Ovary (tissue), 3 donors: ENCODE results near the gene WASF2.

Source experiments
- POLR2A ChIP-seq: fragments of 450-650 bp; IDR thresholded peaks from one replicate; pipeline ENCODE4 v1.6.1; 2017; ENCODE audit warnings: antibody characterized with exemption, mild to moderate bottlenecking, moderate library complexity
- TF ChIP-seq, protein P1 (sequence below), 3 donors: fragments of 450-650 bp in 2 of 3; fragments of 200-600 bp in 1 of 3; IDR thresholded peaks; one replicate each; pipeline versions ENCODE4 v1.5.1 to v1.8.0; 2016 to 2022; ENCODE audit warnings: antibody characterized with exemption in 3 of 3, mild to moderate bottlenecking in 1 of 3
- donor health status: DM: no; HTN: no; CAD: no.

DNA sequence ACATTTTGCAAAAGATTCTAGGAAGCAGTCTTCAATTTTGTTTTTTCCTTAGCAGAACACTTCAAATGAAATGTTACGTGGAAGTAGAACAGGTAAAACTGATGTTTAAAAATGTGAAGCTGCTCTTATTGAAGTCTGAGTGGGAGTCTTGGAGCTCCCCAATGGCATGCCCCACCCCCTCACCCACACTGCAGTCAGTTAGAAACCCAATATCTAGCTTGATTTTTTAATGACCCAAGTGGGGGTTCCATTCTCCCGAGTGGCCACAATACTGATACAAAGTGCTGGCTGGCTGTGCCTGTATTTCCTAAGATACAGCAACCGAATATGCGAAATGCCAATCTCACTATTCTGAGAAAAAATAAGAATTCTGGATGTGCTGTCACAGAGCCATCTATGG is 66.3 kb downstream of the WASF2 start:
- TF ChIP-seq, protein P1, sequence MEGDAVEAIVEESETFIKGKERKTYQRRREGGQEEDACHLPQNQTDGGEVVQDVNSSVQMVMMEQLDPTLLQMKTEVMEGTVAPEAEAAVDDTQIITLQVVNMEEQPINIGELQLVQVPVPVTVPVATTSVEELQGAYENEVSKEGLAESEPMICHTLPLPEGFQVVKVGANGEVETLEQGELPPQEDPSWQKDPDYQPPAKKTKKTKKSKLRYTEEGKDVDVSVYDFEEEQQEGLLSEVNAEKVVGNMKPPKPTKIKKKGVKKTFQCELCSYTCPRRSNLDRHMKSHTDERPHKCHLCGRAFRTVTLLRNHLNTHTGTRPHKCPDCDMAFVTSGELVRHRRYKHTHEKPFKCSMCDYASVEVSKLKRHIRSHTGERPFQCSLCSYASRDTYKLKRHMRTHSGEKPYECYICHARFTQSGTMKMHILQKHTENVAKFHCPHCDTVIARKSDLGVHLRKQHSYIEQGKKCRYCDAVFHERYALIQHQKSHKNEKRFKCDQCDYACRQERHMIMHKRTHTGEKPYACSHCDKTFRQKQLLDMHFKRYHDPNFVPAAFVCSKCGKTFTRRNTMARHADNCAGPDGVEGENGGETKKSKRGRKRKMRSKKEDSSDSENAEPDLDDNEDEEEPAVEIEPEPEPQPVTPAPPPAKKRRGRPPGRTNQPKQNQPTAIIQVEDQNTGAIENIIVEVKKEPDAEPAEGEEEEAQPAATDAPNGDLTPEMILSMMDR (IDR thresholded peaks at IDR 0.05) = no peak
- no peak for TF ChIP-seq POLR2A
